Prostate gland (tissue), 2 donors: ENCODE data around the gene CCDC88A. TPM values are rescaled to one million over a fixed set of nuclear protein-coding genes. Genes with fewer than 3 reads are reported as not detected.
"Not testable (repeated sequence)": the region's sequence is repeated elsewhere in the genome, so short reads cannot be mapped to it uniquely, and the experiment has no call there.

Source experiments
- DNase-seq: peaks from one replicate; pipeline ENCODE4 v3.0.0-alpha.2; 2019; ENCODE audit warnings: low spot score
- H3K27ac ChIP-seq, 2 donors: fragments of 200-600 bp; sonication (generic); 2 replicates each; pipeline ENCODE4 v1.5.1; 2017 to 2019
- H3K27me3 ChIP-seq: fragments of 200-600 bp; sonication (generic); replicated peaks from 2 replicates; pipeline ENCODE4 v1.5.1; 2019; ENCODE audit not compliant: insufficient read depth
- H3K36me3 ChIP-seq, 2 donors: fragments of 200-600 bp; sonication (generic); 1 replicate in 1 of 2; 2 replicates in 1 of 2; pipeline versions ENCODE4 v1.5.1 to v1.8.1; 2017 to 2019
- H3K4me1 ChIP-seq: fragments of 200-600 bp; sonication (generic); replicated peaks from 2 replicates; pipeline ENCODE4 v1.5.1; 2019
- H3K4me3 ChIP-seq, 2 donors: fragments of 200-600 bp; sonication (generic); 2 replicates each; pipeline ENCODE4 v1.5.1; 2017 to 2019
- H3K9me3 ChIP-seq: fragments of 200-600 bp; sonication (generic); 2 replicates; pipeline ENCODE4 v1.5.1; 2017
- CTCF ChIP-seq, 4 experiments: fragments of 200-600 bp in 2 of 4; fragments of 450-650 bp in 2 of 4; sonication (generic) in 2 of 4; IDR thresholded peaks; 1 replicate in 3 of 4; 2 replicates in 1 of 4; pipeline ENCODE4 v1.5.1; 2016 to 2019; ENCODE audit warnings: antibody characterized with exemption in 4 of 4, mild to moderate bottlenecking in 2 of 4, moderate library complexity in 2 of 4
- POLR2A ChIP-seq: fragments of 450-650 bp; IDR thresholded peaks from one replicate; pipeline ENCODE4 v1.6.1; 2016; ENCODE audit warnings: antibody characterized with exemption, mild to moderate bottlenecking
- POLR2AphosphoS5 ChIP-seq: sonication (generic); formaldehyde crosslinking; IDR thresholded peaks from one replicate; pipeline ENCODE4 v1.6.1; 2017; ENCODE audit warnings: antibody characterized with exemption
- WGBS: methylation state at CpG from one replicate; pipeline ENCODE4 v1.1.5; 2018; 5-methylcytosine and 5-hydroxymethylcytosine counted together
- intact Hi-C: fragments of 100-400 bp; cut with DNase I; formaldehyde crosslinking; loops from one replicate; pipeline ENCODE4 v1.14.2; 2022
- total RNA-seq, 2 donors: library from RNA; depleted of rRNA; stranded (reverse); fragments of >200 nt; gene quantifications; one replicate each; pipeline ENCODE4 v1.1.0, GENCODE V29; 2016

Gene CCDC88A
- total RNA-seq, 2 donors from 2014 or later, result 16.8 to 43.7 TPM

GRCh38 chr2:55252832-55253231, 166.8 kb downstream of the CCDC88A start:
- DNase-seq, result no peak
- intact Hi-C loops, result no loop called here
- WGBS, result 96% methylated on average over 3 of the region's 3 CpGs

GRCh38 chr2:55247025-55247424, 172.6 kb downstream of the CCDC88A start:
- Histone ChIP-seq H3K27me3 (no peaks in the 10 kb centered on the region), H3K36me3 (peaks cover 0 to 3% of the 10 kb centered on the region in 2 donors), H3K4me3 (no peak overlapping the region), H3K9me3 (no peaks in the 10 kb centered on the region), H3K27ac (no peak overlapping the region), H3K4me1 (no peaks in the 10 kb centered on the region)
- intact Hi-C loops, result no loop called here
- TF ChIP-seq CTCF (IDR thresholded peaks at IDR 0.05), result no peak
- no peak for TF ChIP-seq POLR2AphosphoS5
- TF ChIP-seq POLR2A, result no peak
- WGBS, result 77% methylated on average over 5 of the region's 5 CpGs
- DNase-seq, result no peak

More at GRCh38 chr2:55252832-55253231, 166.8 kb downstream of the CCDC88A start:
- Histone ChIP-seq H3K4me3 (no peak overlapping the region), H3K36me3 (peaks cover 0 to 3% of the 10 kb centered on the region in 2 donors), H3K9me3 (no peaks in the 10 kb centered on the region), H3K27me3 (no peaks in the 10 kb centered on the region), H3K4me1 (no peaks in the 10 kb centered on the region), H3K27ac (no peak overlapping the region)
- no peak for TF ChIP-seq POLR2A
- no peak for TF ChIP-seq POLR2AphosphoS5
- no peak for TF ChIP-seq CTCF (IDR thresholded peaks at IDR 0.05)

- Histone ChIP-seq H3K4me1 (no peaks in the 10 kb centered on the region), H3K27ac (no peak overlapping the region), H3K36me3 (peaks cover 0 to 3% of the 10 kb centered on the region in 2 donors), H3K9me3 (no peaks in the 10 kb centered on the region), H3K27me3 (no peaks in the 10 kb centered on the region), H3K4me3 (no peak overlapping the region)
- intact Hi-C loops, result no loop called here
- DNase-seq, result no peak
- WGBS, result 90% methylated on average over 5 of the region's 5 CpGs
- TF ChIP-seq POLR2A, result no peak
- TF ChIP-seq POLR2AphosphoS5, result no peak
- no peak for TF ChIP-seq CTCF (IDR thresholded peaks at IDR 0.05)
Measured at GRCh38 chr2:55245411-55245810, 174.2 kb downstream of the CCDC88A start.

GRCh38 chr2:55242617-55243016, 177.0 kb downstream of the CCDC88A start:
- Histone ChIP-seq H3K4me1 (no peaks in the 10 kb centered on the region), H3K36me3 (no peaks in the 10 kb centered on the region), H3K27me3 (no peaks in the 10 kb centered on the region), H3K27ac (no peak overlapping the region), H3K4me3 (no peak overlapping the region), H3K9me3 (no peaks in the 10 kb centered on the region)
- TF ChIP-seq POLR2A (no peak), POLR2AphosphoS5 (no peak), CTCF (IDR thresholded peaks at IDR 0.05) (no peak)
- WGBS, result 72% methylated on average over 1 of the region's 1 CpG
- intact Hi-C loops, result no loop called here
- DNase-seq, result no peak

GRCh38 chr2:55241582-55241981, 178.1 kb downstream of the CCDC88A start:
- H3K27me3 ChIP-seq, intact Hi-C loops, H3K4me3 ChIP-seq, H3K9me3 ChIP-seq, DNase-seq, H3K27ac ChIP-seq, H3K36me3 ChIP-seq, H3K4me1 ChIP-seq: not testable (repeated sequence)
- 90% methylated on average over 8 of the region's 8 CpGs for WGBS
